Stomach smooth muscle (tissue), 2 donors: ENCODE results near the gene COMMD3.
"Not testable (repeated sequence)": the region's sequence is repeated elsewhere in the genome, so short reads cannot be mapped to it uniquely, and the experiment has no call there.

Experiments
- H3K27ac ChIP-seq: one replicate; pipeline ENCODE4 v1.7.0; 2013; ENCODE audit warnings: mild to moderate bottlenecking, low read length, inconsistent platforms
- H3K27me3 ChIP-seq, 2 donors: one replicate each; pipeline ENCODE4 v1.7.0; 2013; ENCODE audit warnings: low read length in 2 of 2; ENCODE audit not compliant: insufficient read depth in 2 of 2, control insufficient read depth in 1 of 2
- H3K36me3 ChIP-seq, 2 donors: one replicate each; pipeline ENCODE4 v1.7.0; 2013; ENCODE audit warnings: low read length in 2 of 2; ENCODE audit not compliant: control insufficient read depth in 2 of 2, insufficient read depth in 2 of 2
- H3K4me1 ChIP-seq: one replicate; pipeline ENCODE4 v1.7.0; 2013; ENCODE audit warnings: low read length; ENCODE audit not compliant: control insufficient read depth, insufficient read depth
- H3K4me3 ChIP-seq, 2 donors: one replicate each; pipeline ENCODE4 v1.7.0; 2013; ENCODE audit warnings: low read length in 2 of 2
- H3K9ac ChIP-seq, 2 donors: one replicate each; pipeline ENCODE4 v1.7.0; 2013; ENCODE audit warnings: low read length in 2 of 2, mild to moderate bottlenecking in 1 of 2
- H3K9me3 ChIP-seq, 2 donors: one replicate each; pipeline ENCODE4 v1.7.0; 2013; ENCODE audit warnings: low read length in 2 of 2; ENCODE audit not compliant: control insufficient read depth in 2 of 2
- donor health status: healthy.
- donor health status: Pancreatic carcinoma.

The COMMD3 gene

DNA sequence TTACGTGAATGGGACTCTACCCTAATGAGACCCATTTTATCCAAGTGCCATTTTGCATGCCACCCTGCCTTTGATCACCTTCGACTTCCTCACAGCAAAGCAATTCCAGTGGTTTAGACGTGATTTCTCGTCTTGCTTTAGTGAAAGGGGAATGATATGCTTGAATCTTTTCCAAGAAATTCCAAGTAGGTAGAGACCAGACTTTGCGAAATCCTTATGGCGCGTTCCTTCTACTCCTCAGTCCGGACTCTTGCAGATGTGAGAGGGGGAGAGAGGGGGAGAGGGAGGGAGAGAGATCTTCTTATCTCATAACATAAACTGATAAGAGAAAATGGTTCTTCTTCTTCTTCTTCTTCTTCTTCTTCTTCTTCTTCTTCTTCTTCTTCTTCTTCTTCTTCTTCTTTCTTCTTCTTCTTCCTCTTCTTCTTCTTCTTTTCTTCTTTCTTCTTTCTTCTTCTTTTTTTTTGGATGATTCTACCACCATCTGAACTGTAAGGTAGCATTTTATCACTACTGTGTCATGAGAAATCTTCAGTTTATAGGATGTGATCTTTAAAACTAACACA is 30.0 kb downstream of the COMMD3 start:
- H3K4me1 ChIP-seq: peaks cover 4% of the 10 kb centered on the region
- H3K9ac ChIP-seq: no peak overlapping the region
- peaks cover 43 to 59% of the 10 kb centered on the region in 2 donors for H3K27me3 ChIP-seq
- peaks cover 0 to 3% of the 10 kb centered on the region in 2 donors for H3K9me3 ChIP-seq
- no peak overlapping the region for H3K27ac ChIP-seq
- H3K36me3 ChIP-seq: no peaks in the 10 kb centered on the region
- no peak overlapping the region for H3K4me3 ChIP-seq

DNA sequence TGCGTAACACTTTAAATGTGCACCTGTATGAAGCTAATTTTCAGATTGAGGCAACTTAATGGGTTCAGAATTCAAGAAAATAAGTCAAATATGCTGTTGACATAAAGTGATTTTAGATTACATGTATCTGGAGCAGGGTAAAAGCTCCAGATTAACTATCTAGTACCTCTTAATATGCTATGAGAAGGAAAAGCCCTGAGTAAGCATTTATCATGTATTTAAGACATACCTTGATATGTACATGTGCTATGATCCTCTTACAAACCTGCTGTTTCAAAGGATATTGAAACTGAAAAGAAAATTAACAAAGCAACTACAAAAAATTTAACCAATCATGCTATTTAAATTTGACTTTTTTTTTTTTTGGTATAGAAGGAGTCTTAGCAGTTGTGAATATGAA is 33.6 kb downstream of the COMMD3 start:
- no peak overlapping the region for H3K4me3 ChIP-seq
- no peaks in the 10 kb centered on the region for H3K36me3 ChIP-seq
- no peak overlapping the region for H3K9ac ChIP-seq
- H3K9me3 ChIP-seq: peaks cover 0 to 3% of the 10 kb centered on the region in 2 donors
- no peaks in the 10 kb centered on the region for H3K4me1 ChIP-seq
- H3K27ac ChIP-seq: no peak overlapping the region
- peaks cover 14 to 26% of the 10 kb centered on the region in 2 donors for H3K27me3 ChIP-seq

DNA sequence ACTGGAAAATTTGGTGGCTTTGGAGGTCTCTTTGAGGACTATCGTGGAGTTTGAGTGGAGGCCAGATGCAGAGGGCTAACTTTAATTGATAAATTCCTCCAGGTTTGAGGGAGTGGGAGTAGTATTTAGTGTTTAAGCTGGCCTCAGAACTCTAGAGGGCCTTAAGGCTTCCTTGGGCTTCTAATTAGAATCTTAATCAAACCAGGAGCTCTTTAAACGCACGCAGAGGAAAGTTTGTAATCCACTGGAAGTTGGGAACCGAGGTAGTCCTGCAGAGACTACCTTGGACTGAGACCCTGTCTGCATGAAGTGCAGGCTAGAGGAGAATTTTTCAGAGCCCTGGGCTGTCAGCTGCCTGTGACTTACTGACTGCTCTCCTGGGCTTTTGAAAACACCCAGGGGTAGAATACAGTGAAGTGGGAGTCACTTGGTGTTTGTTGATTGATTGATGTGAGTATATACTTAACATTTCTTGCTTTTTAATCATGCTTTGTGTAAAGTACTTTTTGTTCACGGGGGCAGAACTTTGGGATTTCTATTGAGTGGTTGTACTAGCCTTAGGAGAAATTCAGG is 35.0 kb downstream of the COMMD3 start:
- Histone ChIP-seq H3K27ac (no peak overlapping the region), H3K4me3 (no peak overlapping the region), H3K9ac (no peak overlapping the region), H3K4me1 (no peaks in the 10 kb centered on the region), H3K27me3 (peaks cover under 1 to 11% of the 10 kb centered on the region in 2 donors), H3K36me3 (no peaks in the 10 kb centered on the region), H3K9me3 (no peaks in the 10 kb centered on the region)

DNA sequence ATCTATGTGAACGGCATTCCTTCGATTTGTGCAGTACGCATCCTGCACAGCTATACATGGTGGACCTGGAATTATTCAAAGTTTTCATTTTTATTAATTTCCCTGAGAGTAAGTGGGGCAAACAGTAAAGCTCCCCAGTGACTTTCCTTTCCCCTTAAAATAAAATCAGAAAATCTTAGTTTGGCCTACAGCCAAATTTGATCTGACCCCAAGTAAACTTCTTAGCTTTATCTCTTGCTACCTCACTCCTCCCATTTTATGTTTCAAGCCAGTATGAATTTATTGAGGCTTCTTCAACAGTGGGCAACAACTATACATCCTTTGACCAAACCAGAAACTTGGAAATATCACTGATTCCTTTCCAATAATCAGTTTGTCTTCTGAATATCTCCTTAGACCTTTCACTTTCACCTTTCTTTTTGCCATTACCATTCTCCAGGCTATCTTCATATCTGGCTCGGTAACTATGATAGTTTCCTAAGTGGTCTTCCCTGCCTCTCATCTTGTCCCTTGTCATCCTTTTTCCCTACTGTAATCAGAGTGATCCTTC is 40.2 kb downstream of the COMMD3 start:
- Histone ChIP-seq H3K27me3 (no peaks in the 10 kb centered on the region), H3K9ac (no peak overlapping the region), H3K27ac (no peak overlapping the region), H3K9me3 (no peaks in the 10 kb centered on the region), H3K36me3 (no peaks in the 10 kb centered on the region), H3K4me1 (no peaks in the 10 kb centered on the region), H3K4me3 (no peak overlapping the region)

DNA sequence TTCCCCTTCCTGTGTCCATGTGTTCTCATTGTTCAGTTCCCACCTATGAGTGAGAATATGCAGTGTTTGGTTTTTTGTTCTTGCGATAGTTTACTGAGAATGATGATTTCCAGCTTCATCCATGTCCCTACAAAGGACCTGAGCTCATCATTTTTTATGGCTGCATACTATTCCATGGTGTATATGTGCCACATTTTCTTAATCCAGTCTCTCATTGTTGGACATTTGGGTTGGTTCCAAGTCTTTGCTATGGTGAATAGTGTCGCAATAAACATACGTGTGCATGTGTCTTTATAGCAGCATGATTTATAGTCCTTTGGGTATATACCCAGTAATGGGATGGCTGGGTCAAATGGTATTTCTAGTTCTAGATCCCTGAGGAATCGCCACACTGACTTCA is 41.6 kb downstream of the COMMD3 start:
- H3K4me3 ChIP-seq, H3K4me1 ChIP-seq, H3K27ac ChIP-seq, H3K9me3 ChIP-seq, H3K9ac ChIP-seq, H3K27me3 ChIP-seq, H3K36me3 ChIP-seq: not testable (repeated sequence)

DNA sequence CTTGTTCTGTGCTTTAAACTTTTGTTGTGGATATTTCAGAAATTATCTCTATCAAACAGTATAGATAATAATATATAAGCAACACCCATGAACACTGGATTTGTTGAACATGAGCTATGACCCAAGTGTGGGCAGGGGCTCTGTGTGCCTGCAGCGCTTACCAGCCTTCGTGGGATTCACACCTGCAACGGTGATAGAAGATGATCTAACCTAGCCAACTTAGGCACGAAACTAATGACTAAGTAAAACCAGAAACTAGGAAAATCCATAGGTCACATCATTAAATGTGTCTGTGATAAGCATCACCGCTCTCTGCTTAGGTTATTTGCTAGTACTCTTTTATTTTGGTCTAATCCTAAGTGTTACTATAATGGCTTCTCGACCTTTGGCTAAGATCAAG is 47.1 kb downstream of the COMMD3 start:
- Histone ChIP-seq H3K9ac (no peak overlapping the region), H3K9me3 (no peaks in the 10 kb centered on the region), H3K4me1 (no peaks in the 10 kb centered on the region), H3K4me3 (no peak overlapping the region), H3K36me3 (no peaks in the 10 kb centered on the region), H3K27ac (no peak overlapping the region), H3K27me3 (no peaks in the 10 kb centered on the region)

DNA sequence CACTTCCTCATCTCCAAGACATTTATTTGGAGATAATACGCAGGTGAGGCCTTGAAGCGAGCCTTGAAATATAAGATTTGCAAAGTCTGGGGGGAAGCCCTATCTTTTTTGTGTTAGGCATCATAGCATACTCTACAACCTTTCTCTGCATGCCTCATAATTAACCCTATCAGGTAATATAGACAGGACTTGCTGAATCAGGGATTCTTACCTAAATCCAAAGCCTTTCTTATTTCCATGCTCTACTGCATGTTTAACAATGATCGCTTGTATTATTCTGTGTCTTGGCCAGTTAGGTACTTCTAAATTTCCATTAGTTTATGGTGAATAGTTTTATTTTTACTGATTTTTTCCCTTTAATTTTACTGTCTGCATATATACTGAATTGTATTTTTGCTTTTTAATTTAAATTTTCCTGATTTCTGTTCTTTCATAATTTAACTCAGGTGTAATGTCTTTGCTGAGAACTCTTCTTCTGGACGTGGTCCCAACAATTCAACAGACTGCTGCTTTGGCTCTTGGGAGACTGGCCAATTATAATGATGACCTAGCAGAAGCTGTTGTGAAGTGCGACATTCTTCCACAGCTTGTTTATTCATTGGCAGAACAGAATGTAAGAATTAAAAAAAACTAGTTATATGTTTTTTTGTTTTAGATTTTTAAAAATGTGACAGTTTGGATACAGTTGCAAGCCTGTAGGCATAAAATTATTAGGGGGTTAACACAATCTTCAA is 48.4 kb downstream of the COMMD3 start:
- Histone ChIP-seq H3K4me3 (no peak overlapping the region), H3K36me3 (no peaks in the 10 kb centered on the region), H3K27me3 (no peaks in the 10 kb centered on the region), H3K9me3 (no peaks in the 10 kb centered on the region), H3K9ac (no peak overlapping the region), H3K4me1 (no peaks in the 10 kb centered on the region), H3K27ac (no peak overlapping the region)

DNA sequence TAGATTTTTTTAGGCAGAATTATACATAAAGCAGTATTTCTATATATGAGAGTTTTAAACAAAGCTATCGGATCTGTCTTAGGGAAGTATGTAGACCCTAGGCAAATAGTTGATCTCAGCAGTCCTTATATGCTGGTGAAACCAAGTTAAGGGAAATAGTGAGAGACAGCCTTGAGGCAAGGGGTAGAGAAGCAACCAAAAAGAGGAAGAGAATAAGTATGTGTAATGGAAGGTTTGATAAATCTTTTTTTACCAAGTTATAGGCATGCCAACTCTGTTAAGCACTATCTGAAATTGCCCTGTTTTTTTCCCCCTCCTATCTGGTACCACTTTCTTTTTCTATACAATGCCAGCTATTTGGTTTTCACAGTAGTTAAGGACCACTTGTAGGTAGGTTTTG is 49.0 kb downstream of the COMMD3 start:
- no peaks in the 10 kb centered on the region for H3K9me3 ChIP-seq
- no peak overlapping the region for H3K4me3 ChIP-seq
- no peaks in the 10 kb centered on the region for H3K27me3 ChIP-seq
- H3K4me1 ChIP-seq: no peaks in the 10 kb centered on the region
- no peaks in the 10 kb centered on the region for H3K36me3 ChIP-seq
- H3K27ac ChIP-seq: no peak overlapping the region
- no peak overlapping the region for H3K9ac ChIP-seq

DNA sequence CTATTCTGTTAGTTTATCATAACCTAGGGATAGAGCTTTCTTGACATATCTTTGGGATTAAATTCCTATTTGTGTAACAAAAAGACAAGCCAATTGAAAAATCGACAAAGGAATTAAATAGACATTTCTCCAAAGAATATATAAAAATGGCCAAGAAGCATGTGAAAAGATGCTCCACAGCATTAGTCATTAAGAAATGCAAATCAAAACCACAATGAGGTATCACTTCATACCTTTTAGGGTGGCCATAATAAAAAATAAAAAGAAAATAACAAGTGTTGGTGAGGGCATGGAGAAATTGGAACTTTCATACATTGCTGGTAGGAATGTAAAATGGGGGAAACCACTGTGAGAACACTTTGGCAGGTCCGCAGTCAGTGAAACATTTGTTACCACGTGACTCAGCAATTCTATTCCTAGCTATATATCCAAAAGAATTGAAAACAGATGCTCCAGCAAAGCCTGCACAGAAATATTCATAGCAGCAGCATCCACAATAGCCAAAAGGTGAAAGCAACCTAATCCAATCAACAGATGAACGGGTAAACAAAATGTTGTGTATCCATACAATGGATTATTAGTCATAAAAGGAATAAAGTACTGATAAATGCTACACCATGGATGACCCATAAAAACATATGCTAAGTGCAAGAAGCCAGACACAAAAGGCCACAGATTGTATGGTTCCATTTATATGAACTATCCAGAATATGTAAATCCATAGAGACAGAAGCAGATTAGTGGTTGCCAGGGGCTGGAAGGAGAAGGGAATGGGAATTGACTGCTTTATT is 49.7 kb downstream of the COMMD3 start:
- H3K27ac ChIP-seq: no peak overlapping the region

DNA sequence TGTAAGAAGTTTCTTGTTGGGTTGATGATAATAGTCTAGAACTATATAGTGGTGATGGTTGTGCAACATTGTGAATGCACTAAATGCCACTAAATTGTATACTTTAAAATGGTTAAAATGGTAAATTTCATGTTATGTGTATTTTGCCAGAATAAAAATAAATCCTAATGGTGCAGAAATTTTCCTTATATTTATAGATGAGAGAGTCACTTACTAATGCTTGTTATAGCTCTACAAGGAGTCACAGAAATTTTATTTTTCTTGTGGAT is 50.2 kb downstream of the COMMD3 start:
- no peaks in the 10 kb centered on the region for H3K4me1 ChIP-seq
- H3K9me3 ChIP-seq: no peaks in the 10 kb centered on the region
- H3K4me3 ChIP-seq: no peak overlapping the region
- no peaks in the 10 kb centered on the region for H3K27me3 ChIP-seq
- H3K9ac ChIP-seq: no peak overlapping the region
- no peaks in the 10 kb centered on the region for H3K36me3 ChIP-seq
- no peak overlapping the region for H3K27ac ChIP-seq

More for the DNA sequence above, 49.7 kb downstream of the COMMD3 start:
- Histone ChIP-seq H3K27me3 (no peaks in the 10 kb centered on the region), H3K9me3 (no peaks in the 10 kb centered on the region), H3K4me3 (no peak overlapping the region), H3K4me1 (no peaks in the 10 kb centered on the region), H3K36me3 (no peaks in the 10 kb centered on the region), H3K9ac (no peak overlapping the region)
